Femur (tissue), 1 donor: ENCODE measurements around the gene STN1.
"Not testable (repeated sequence)": the region's sequence is repeated elsewhere in the genome, so short reads cannot be mapped to it uniquely, and the experiment has no call there.

ENCODE experiments used
- DNase-seq: peaks from one replicate; pipeline ENCODE4 v3.0.0-alpha.2; 2017

Gene STN1

GRCh38 chr10:103856797-103857170 lies 61.2 kb downstream of the STN1 start:
- DNase-seq = no peak

DNA sequence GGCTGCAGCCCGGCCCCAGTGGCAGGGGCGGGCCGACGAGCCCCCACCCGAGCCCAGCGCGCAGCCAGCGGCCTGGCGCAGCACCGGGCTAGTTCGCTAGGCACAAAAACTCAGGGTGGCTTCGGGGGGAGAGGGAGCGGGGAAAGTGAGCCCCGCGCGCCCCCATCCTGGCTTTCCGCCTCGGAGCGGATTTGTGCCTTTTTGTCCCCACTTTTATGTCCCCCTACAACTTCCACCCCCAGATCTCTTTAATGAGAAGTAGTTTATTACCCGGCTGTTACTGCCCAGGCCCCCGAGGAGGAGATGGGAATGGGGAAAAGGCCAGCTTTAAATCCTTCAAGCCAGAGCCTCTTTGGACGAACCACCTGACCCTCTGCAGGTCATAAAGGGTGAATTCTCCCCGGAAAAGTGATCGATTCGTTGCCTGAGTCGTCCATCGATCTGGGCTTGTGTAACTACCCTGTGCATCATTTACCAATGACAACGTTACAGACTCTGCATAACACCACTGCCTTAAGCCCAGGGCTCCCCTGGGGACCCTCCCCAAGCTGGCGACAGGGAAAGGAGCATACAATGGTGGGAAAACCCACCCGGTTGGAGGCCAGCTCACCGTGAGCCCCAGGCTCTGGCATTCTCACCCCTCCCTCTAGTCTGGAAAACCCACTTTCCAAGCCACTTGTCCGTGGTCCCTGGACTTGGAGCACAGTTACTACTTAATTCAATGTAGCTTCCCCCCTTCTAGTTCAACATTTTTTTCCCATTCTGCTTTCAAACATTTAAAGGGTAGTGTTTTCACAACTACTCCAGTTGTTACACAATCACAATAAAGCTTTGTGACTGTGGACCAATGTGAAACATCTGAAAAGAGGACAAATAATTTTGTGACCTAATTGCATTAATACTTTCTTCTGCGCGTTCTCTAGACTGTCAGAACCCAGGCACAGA lies 61.9 kb downstream of the STN1 start:
- DNase-seq = no peak

GRCh38 chr10:103855424-103855823 lies 62.6 kb downstream of the STN1 start, which contains the start of gene SH3PXD2A:
TSS of gene SH3PXD2A (minus strand) at chr10:103855576. CDS start at chr10:103855266, 310 bp downstream.
- DNase-seq = peak; percentile 78

DNA sequence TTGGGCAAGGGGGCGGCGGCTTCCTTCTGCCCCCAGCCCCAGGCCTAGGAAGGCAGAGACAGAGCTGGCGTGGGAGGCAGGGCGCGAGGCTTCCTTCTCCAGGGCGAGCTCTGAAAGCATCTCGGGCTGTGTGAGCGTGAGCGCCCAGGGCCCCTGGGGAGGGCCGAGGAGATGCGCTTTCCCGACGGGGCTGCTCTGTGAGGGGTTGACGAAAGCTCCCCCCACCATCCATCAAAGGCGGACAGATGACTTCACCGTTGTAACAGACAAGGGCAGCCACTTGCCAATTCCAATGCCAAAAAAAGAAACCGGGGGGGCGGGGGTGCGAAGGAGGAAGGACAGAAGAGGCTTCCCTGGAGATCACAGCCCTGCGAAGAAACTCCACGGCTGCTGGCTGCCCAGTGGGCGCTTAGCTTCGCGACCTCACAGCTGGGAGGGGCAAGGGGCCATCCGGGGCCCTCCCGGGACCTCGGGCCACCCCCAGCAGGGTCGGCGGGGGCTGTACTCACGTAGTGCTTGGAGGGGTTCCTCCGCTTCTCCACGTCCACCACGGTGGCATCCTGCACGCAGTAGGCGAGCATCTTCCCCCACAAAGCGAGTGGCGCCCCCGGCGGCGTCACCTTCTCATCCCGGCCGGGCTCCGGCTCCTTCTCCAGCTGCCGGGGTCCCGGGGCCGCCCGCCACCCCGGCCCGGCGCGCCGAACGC lies 63.1 kb downstream of the STN1 start:
- peak; percentile 78 for DNase-seq

DNA sequence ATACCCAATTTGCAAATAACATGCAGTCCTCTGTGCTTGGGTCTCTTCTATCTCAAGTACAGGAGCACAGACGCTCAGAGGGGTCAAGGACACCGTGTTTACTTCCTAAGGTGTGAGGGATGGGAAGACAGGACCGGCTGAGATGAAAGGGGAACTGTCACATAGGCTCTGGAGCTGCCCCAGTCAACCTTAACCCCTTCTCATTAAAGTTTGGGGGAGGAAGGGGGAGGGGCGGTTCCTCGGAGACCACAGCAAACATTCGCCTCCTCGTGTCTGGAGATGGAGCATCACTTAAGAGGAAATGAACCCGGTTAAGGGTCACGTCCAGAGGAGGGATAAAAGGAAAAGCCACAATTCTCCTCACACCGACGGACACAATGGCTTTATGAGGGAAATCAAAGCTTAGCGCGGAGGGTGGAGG lies 63.7 kb downstream of the STN1 start:
- peak; percentile 60 for DNase-seq

- DNase-seq = no peak
Measured at GRCh38 chr10:103853428-103854264, 64.3 kb downstream of the STN1 start.

DNA sequence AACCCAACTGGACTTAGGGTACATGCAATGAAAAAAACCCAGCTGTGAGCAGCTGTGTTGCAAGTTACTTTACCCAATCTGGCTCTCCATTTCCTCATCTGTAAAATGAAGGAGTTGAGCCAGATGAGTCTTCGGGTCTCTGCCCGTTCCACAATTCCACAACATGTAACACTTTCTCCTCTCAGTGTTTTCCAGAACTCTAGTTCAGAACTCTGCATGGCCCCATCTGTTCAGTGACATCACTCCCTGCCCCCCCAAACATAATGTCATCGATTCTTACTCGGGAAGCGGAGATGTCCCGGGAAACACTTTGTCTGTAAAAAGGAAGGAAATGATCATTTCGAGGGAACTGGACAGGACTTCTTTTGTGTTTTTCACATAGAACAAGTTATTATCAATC lies 65.1 kb downstream of the STN1 start:
- DNase-seq = peak; percentile 62

DNA sequence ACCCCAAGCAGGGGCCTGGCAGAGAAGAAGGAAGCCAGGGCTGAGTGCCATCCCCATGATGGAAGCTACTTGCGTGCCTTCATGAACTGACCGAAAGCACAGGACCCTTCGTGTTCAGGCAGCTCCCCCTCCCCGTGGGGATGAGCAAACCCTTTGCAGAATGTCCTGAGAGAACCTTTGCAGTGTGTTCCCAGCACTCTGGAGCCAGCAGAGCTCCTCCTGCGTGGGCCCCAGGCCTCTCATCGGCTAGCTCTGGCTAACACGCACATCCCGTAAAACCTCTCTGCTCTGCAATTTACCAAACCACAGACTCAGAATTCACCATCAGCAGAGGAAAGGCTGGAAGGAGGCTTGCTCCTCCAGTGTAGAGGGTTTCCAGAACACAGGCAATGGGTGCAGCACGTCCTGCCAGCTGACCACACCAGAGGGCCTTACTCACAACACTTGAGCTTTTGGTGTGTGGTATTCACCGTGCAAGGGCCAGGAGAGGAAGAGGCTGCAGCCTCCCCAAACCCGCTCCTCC lies 65.7 kb downstream of the STN1 start:
- DNase-seq = peak; percentile 74

DNA sequence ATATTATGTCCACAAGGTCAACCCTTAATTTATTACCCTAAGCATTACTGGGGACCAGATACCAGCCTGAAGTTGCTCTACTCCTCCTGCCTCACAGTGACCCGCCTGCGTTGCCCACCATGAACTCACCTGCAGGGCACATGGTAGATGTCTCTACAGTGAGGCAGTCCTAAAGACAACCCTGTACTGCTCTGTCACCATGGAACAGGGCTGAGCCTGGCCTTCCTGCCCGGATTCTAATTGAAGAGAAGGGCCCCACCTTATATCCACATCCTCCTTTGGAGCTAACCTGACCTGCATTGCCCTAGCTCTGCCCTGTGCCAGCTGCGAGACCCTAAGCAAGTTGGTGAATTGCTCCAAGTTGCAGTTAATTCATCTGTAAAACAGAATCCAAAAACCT lies 66.7 kb downstream of the STN1 start:
- no peak for DNase-seq

GRCh38 chr10:103850572-103850895 lies 67.5 kb downstream of the STN1 start:
- DNase-seq = no peak

DNA sequence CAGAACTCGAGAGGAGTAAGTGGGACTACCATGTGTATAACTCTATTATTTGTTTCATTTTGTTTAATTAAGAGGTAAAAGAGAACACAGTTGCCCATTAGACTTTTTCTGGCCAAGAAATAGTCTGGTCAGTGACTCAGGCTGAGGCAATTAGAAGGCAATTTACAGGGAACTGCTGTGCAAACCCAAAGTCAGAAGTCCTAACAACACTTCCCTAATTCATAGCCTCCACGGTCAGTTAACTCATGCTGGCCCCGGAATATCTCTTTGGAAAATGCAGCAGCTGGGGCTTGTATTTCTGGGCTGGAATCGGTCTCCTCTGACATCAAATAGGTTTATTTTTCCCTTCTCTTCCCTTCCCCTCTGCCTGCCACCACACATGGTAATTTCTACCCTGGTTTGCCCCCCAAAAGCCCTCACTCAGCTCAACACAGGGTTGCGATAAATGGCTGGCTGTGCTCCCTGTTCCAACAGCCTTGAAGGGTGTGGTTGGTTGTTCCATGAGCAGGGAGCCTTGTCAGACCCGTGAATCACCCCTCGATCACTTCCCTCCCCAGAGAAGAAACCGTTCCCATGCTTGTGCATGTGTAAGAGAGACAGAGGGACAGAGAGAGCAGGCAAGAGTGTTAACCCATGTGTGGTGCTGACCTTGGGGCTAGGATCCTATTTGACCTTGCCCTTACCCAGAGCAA lies 68.0 kb downstream of the STN1 start:
- peak; percentile 63 for DNase-seq

- DNase-seq = no peak
Measured at GRCh38 chr10:103849212-103849877, 68.6 kb downstream of the STN1 start.

DNA sequence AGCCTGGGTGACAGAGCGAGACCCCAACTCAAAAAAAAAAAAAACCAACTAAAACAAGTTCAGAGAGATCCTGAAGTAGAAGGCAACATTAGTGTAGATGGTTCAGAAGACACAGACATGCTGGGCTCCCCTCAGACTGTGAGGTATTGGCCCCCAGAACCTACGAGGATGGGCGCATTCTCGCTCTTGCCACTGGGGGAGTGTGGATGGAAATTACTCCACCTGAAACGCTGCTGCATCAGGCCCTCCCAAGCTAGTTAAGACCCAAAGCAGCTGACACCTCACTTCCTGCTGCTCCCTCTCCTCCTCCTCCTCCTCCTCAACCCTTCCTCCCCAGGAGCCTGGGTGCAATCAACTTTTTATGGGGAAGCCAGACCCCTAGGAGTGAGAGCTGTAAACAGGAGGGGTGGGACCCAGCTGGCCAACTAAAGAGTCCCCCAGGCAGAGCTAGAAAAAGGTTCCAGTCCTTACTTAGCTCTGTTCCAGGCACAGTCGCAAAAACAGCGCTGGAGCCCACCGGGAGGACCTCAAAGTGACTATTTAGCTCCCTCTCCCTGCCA lies 70.0 kb downstream of the STN1 start:
- no peak for DNase-seq

DNA sequence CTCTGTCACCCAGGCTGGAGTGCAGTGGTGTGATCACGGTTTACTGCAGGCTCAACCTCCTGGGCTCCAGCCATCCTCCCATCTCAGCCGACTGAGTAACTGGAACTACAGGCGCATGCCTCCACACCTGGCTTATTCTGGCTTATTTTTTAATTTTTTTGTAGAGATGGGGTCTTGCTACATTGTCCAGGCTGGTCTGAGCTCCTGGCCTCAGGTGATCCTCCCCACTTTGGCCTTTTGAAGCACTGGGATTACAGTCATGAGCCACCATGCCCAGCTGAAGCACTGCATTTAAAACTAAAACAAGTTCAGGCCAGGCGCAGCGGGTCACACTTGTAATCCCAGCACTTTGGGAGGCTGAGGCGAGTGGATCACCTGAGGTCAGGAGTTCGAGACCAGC lies 70.6 kb downstream of the STN1 start:
- DNase-seq = no peak

DNA sequence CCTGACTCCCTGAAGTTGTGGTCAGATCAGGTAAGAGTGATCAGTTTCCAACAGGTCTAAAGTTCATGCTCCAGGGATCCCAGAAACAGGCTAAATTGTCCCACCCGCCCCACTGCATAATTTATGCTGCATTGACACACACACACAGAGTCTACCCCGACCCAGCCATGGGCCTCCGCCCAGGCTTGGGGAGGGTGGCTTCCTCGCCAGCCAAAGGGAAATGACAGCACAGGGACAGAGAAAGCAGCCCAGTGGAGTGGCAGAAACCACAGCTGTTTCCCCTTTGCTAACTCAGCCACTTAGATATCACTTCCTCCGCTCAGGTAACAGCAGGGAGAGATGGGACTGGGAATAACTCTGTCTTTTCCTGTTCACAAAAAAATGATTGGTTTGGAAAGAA lies 72.0 kb downstream of the STN1 start:
- peak; percentile 73 for DNase-seq

- DNase-seq = not testable (repeated sequence)
Measured at GRCh38 chr10:103845346-103845745, 72.6 kb downstream of the STN1 start.

- DNase-seq = no peak
Measured at GRCh38 chr10:103843854-103844570, 74.0 kb downstream of the STN1 start.

DNA sequence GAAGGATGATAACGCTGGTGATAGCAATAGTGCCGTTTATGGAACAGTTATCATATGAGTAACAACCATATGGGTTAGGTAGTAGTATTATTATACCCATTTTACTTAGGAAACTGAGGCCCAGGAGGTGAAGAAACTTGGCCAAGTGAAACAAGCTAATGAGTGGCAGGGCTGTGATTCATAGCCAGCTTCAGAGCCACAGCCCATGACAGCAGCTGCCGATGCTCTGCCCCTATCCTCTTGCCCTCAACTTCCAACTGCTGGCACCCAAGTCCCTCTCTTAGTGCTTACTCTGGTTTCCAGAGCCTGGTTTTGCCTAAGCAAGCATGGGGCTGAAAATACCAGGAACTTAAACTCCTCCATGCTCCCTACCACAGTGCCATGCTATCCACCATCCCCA lies 74.9 kb downstream of the STN1 start:
- DNase-seq = no peak

DNA sequence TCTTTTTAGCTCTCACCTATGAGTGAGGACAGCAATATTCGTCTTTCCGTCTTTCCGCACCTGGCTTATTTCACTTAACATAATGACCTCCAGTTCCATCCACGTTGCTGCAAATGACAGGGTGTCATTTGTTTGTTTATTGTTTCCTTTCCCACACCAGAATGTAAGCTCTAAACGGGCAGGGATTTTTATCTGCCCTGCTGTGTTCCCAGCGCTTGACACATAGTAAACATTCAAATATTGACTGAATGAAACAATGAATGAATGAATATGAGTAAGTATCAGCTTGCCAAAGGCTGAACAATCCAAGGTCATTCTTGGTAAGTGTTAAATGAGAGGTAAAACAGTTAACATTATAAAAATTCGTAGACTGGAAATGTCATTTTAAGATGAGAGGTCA lies 75.4 kb downstream of the STN1 start:
- DNase-seq = no peak

DNA sequence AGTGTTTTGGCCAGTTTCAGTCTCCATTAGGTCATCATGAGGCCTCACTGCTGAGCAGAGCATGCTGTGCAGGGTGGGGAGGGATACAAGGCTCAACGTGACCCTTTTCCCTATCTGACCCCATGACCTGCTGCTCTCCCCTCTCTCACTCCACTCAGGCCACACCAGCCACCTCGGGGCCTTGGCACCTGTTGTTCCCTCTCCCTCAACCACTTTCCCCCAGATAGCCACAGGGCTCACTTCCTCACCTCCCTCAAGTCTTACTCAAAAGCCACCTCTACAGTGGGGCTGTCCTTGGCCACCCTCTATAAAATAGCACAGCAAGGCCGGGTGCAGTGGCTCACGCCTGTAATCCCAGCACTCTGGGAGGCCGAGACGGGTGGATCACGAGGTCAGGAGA lies 76.5 kb downstream of the STN1 start:
- no peak for DNase-seq

GRCh38 chr10:103840740-103841070 lies 77.3 kb downstream of the STN1 start:
- DNase-seq = no peak
